HG02885 (cell line): ENCODE results near the gene POU2AF1.

Source experiments
- ATAC-seq: cut with Tn5 transposase; IDR thresholded peaks from one replicate; pipeline ENCODE4 v1.9.1; 2021; ENCODE audit warnings: mild to moderate bottlenecking; ENCODE audit not compliant: unreplicated experiment, poor library complexity

POU2AF1 gene

GRCh38 chr11:111363985-111364384, 15.1 kb downstream of the POU2AF1 start:
- ATAC-seq: peak; percentile 28

- ATAC-seq: no peak
These were observed 16.1 kb downstream of the POU2AF1 start for GRCh38 chr11:111362887-111363411.

- ATAC-seq: no peak
These were observed 17.2 kb downstream of the POU2AF1 start for GRCh38 chr11:111361874-111362273.

- no peak for ATAC-seq
These were observed 17.8 kb downstream of the POU2AF1 start for GRCh38 chr11:111361052-111361801.

- no peak for ATAC-seq
These were observed 18.7 kb downstream of the POU2AF1 start for GRCh38 chr11:111360150-111361043.

GRCh38 chr11:111359223-111360149, 19.6 kb downstream of the POU2AF1 start:
- ATAC-seq: no peak

GRCh38 chr11:111358038-111359001, 20.8 kb downstream of the POU2AF1 start:
- ATAC-seq: no peak

- no peak for ATAC-seq
These were observed 21.7 kb downstream of the POU2AF1 start for GRCh38 chr11:111357150-111358037.

- no peak for ATAC-seq
These were observed 22.4 kb downstream of the POU2AF1 start for GRCh38 chr11:111356660-111357048.

GRCh38 chr11:111355956-111356659, 23.0 kb downstream of the POU2AF1 start:
- ATAC-seq: no peak

GRCh38 chr11:111355101-111355500, 24.0 kb downstream of the POU2AF1 start:
- no peak for ATAC-seq

- ATAC-seq: no peak
These were observed 24.5 kb downstream of the POU2AF1 start for GRCh38 chr11:111354601-111354891.

GRCh38 chr11:111353776-111354600, 25.1 kb downstream of the POU2AF1 start:
- ATAC-seq: no peak

GRCh38 chr11:111352935-111353710, 26.0 kb downstream of the POU2AF1 start:
- ATAC-seq: no peak

GRCh38 chr11:111352231-111352746, 26.8 kb downstream of the POU2AF1 start:
- no peak for ATAC-seq
